NT2/D1 (cell line): ENCODE measurements around the gene SEC14L2.

Source experiments
- SUZ12 ChIP-seq: IDR thresholded peaks from 2 replicates; pipeline ENCODE4 v1.6.1; 2011; ENCODE audit not compliant: insufficient read length, insufficient read depth; ENCODE audit errors: extremely low read depth
- YY1 ChIP-seq: IDR thresholded peaks from 2 replicates; pipeline ENCODE4 v1.6.1; 2011; ENCODE audit not compliant: insufficient read length, insufficient read depth

DNA sequence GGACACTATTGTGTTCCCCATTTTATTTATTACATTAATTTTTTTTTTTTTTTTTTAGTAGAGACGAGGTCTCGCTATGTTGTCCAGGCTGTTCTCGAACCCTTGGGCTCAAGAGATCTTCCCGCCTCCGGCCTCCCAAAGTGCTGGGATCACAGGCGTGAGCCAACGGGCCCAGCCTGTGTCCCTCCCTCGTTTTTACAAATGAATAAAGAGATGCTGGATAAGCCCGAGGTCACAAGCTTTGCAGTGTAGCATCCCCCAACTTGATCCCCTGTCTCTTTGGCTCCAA lies 28.5 kb downstream of the SEC14L2 start:
- no peak for TF ChIP-seq SUZ12
- no peak for TF ChIP-seq YY1
